Kidney (tissue), 14 donors: ENCODE data around the gene PGPEP1. TPM values are rescaled to one million over a fixed set of nuclear protein-coding genes. Genes with fewer than 3 reads are reported as not detected.
"Not testable (repeated sequence)": the region's sequence is repeated elsewhere in the genome, so short reads cannot be mapped to it uniquely, and the experiment has no call there.

Experiments
- DNase-seq, 5 donors: peaks; one replicate each; pipeline ENCODE4 v3.0.0-alpha.2; 2013 to 2020
- FAIRE-seq: peaks from 2 replicates; lab custom pipeline; 2012; peaks lifted over from hg19 to GRCh38; lab: Jason Lieb, UNC
- H3K27ac ChIP-seq, 2 donors: one replicate each; pipeline ENCODE4 v1.7.0; 2013; ENCODE audit warnings: low read depth in 2 of 2, low read length in 2 of 2, inconsistent platforms in 1 of 2
- H3K27me3 ChIP-seq: one replicate; pipeline ENCODE4 v1.7.1; 2013; ENCODE audit warnings: low read length, inconsistent platforms; ENCODE audit not compliant: control insufficient read depth, insufficient read depth
- H3K36me3 ChIP-seq, 3 donors: one replicate each; pipeline versions ENCODE4 v1.7.0 to v1.7.1; 2013; ENCODE audit warnings: low read length in 3 of 3, control low read depth in 1 of 3, inconsistent platforms in 1 of 3; ENCODE audit not compliant: insufficient read depth in 3 of 3, control insufficient read depth in 2 of 3
- H3K4me1 ChIP-seq, 3 donors: one replicate each; pipeline versions ENCODE4 v1.7.0 to v1.7.1; 2013; ENCODE audit warnings: low read length in 3 of 3, inconsistent platforms in 1 of 3, low read depth in 1 of 3; ENCODE audit not compliant: control insufficient read depth in 2 of 3, insufficient read depth in 2 of 3
- H3K4me3 ChIP-seq, 3 donors: one replicate each; pipeline versions ENCODE4 v1.7.0 to v1.8.1; 2013; ENCODE audit warnings: low read length in 3 of 3, control low read depth in 1 of 3, inconsistent platforms in 1 of 3
- H3K9ac ChIP-seq, 3 donors: one replicate each; pipeline versions ENCODE4 v1.7.0 to v1.7.1; 2013; ENCODE audit warnings: low read length in 3 of 3, control low read depth in 1 of 3, inconsistent platforms in 1 of 3
- H3K9me3 ChIP-seq, 3 donors: one replicate each; pipeline versions ENCODE4 v1.7.0 to v1.7.1; 2013; ENCODE audit warnings: low read length in 3 of 3, control low read depth in 1 of 3, inconsistent platforms in 1 of 3; ENCODE audit not compliant: control insufficient read depth in 2 of 3, insufficient read depth in 1 of 3
- CTCF ChIP-seq: IDR thresholded peaks from 3 replicates; pipeline ENCODE4 v1.5.1; 2012; ENCODE audit warnings: mild to moderate bottlenecking, moderate library complexity, borderline replicate concordance; ENCODE audit not compliant: insufficient read depth; ENCODE audit errors: extremely low read depth
- intact Hi-C: fragments of 100-400 bp; cut with DNase I; formaldehyde crosslinking; loops from one replicate; pipeline ENCODE4 v1.11.1; 2022
- polyA plus RNA-seq: library from polyadenylated mRNA; stranded (reverse); fragments of 350-450 nt; fragmentation: Illumina TruSeq; extraction: RNeasy Lipid Tissue Mini Kit (QIAGEN cat#74804); gene quantifications from one replicate; pipeline ENCODE4 v1.2.3, GENCODE V29; 2014; ENCODE audit warnings: low read depth, low replicate concordance; ENCODE audit not compliant: insufficient read depth
- total RNA-seq: library from RNA; stranded (reverse); fragmentation: NEBNext Ultra II Directional; extraction: Animal tissue kit (Norgen Biotek cat#: 25700); gene quantifications from one replicate; pipeline ENCODE4 v1.2.1, GENCODE V29; 2021
- donor health status: control.
- donor health status: control.
- donor health status: control.
- donor health status: control.
- donor health status: control.
- donor health status: DM: yes; HTN: yes; CAD: no.
- donor health status: Normal renal cell carcinoma (clear cell type).

PGPEP1 gene
- total and polyA plus RNA-seq, 2 donors from 2014 or later: 54.5 to 76.1 TPM

- H3K27ac ChIP-seq: peak overlapping the region; percentile 94 to 99
- no peaks in the 10 kb centered on the region for H3K27me3 ChIP-seq
- no peak overlapping the region for H3K4me3 ChIP-seq
- peaks cover 0 to 38% (median 2%) of the 10 kb centered on the region in 3 donors for H3K36me3 ChIP-seq
- no peak for DNase-seq
- H3K9ac ChIP-seq: peak overlapping the region in 1 of 3 donors; percentile 54
- TF ChIP-seq CTCF: no peak
- peaks cover 0 to 32% (median 17%) of the 10 kb centered on the region in 3 donors for H3K4me1 ChIP-seq
- FAIRE-seq: no peak
- no peaks in the 10 kb centered on the region for H3K9me3 ChIP-seq
- intact Hi-C loops: no loop called here
These were observed 22.6 kb downstream of the PGPEP1 start for GRCh38 chr19:18362934-18363542.

- DNase-seq (no peak), FAIRE-seq (no peak)
- Histone ChIP-seq H3K36me3 (peaks cover 0 to 33% (median 2%) of the 10 kb centered on the region in 3 donors), H3K9me3 (no peaks in the 10 kb centered on the region), H3K9ac (peak overlapping the region in 2 of 3 donors; percentile 49 to 54), H3K27me3 (no peaks in the 10 kb centered on the region), H3K4me3 (no peak overlapping the region), H3K4me1 (peaks cover 0 to 32% (median 20%) of the 10 kb centered on the region in 3 donors), H3K27ac (peak overlapping the region; percentile 94 to 99)
- TF ChIP-seq CTCF: no peak
- intact Hi-C loops: no loop called here
These were observed 23.4 kb downstream of the PGPEP1 start for GRCh38 chr19:18363787-18364186.

DNA sequence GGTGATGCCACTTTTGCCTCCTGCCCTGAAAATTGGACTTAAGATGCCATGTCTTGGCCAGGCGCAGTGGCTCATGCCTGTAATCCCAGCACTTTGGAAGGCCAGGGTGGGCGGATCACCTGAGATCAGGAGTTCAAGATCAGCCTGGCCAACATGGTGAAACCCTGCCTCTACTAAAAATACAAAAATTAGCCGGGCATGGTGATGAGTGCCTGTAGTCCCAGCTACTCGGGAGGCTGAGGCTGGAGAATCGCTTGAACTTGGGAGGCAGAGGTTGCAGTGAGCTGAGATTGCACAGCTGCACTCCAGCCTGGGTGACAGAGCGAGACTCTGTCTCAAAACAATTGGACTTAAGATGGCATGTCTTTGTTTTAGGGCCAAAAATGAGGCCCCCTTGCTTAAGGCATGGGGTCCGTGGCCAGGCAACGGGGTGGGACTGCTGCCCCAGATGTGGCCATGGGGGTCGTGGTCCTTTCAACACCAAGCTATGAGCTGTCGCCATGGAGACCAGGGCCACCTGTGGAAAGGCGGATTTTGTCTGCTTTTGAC is 24.0 kb downstream of the PGPEP1 start:
- H3K9me3 ChIP-seq, H3K27me3 ChIP-seq, intact Hi-C loops, H3K4me3 ChIP-seq, FAIRE-seq: not testable (repeated sequence)
- H3K9ac ChIP-seq: peak overlapping the region in 2 of 3 donors; percentile 54 to 77
- peak in 2 of 5 donors; percentile 49 to 81 for DNase-seq
- peak overlapping the region; percentile 94 to 99 for H3K27ac ChIP-seq
- H3K36me3 ChIP-seq: peaks cover 0 to 27% (median 0%) of the 10 kb centered on the region in 3 donors
- H3K4me1 ChIP-seq: peaks cover 0 to 32% (median 20%) of the 10 kb centered on the region in 3 donors

- Histone ChIP-seq H3K36me3 (peaks cover 0 to 21% (median 0%) of the 10 kb centered on the region in 3 donors), H3K27ac (peak overlapping the region; percentile 94 to 99), H3K9ac (peak overlapping the region in 1 of 3 donors; percentile 72), H3K4me1 (peaks cover 0 to 32% (median 20%) of the 10 kb centered on the region in 3 donors), H3K27me3 (no peaks in the 10 kb centered on the region), H3K4me3 (no peak overlapping the region), H3K9me3 (no peaks in the 10 kb centered on the region)
- DNase-seq: peak; percentile 81 to 97 (median 93)
- peak; percentile 85 for FAIRE-seq
- no peak for TF ChIP-seq CTCF
- intact Hi-C loops: no loop called here
These were observed 24.6 kb downstream of the PGPEP1 start for GRCh38 chr19:18364826-18365528.
